ENCODE measurements around the gene SEPTIN5. TPM values are rescaled to one million over a fixed set of nuclear protein-coding genes. Genes with fewer than 3 reads are reported as not detected.

SEPTIN5 gene
- polyA plus RNA-seq, 1 experiment: 13.1 TPM

DNA sequence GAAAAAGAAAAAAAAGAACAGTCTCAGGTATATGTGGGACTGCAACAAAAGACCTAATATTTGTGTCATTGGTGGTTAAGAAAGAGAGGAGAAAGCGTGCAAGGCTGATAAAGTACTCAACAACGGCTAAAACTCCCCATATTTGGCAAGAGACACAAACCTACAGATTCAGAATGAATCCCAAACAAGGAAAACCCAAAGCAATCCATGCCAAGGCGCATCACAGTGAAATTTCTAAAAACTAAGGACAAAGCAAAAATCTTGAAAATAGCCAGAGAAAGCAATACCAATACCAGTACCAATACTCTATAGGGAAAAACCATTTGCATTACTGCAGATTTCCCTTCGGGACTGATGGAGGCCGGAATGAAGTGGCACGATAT, 32.4 kb upstream of the SEPTIN5 start:
- ChIA-PET POLR2A (no interaction called here), CTCF (no interaction called here)
- H3K4me3 ChIP-seq (ENCODE audit: low read depth, low read length): no peak overlapping the region
- TF ChIP-seq CTCF (IDR thresholded peaks at IDR 0.05; ENCODE audit: low read depth, low read length): no peak
- H3K9me3 ChIP-seq (ENCODE audit: control insufficient read depth, insufficient read depth, low read length): no peaks in the 10 kb centered on the region; the same call in 1 of the 2 replicates
- no peak overlapping the region for H3K27ac ChIP-seq (ENCODE audit: low read depth, low read length)
- DNase-seq (ENCODE audit: low read depth, low spot score): no peak
- H3K27me3 ChIP-seq (ENCODE audit: control insufficient read depth, insufficient read depth, low read length): peaks cover 16% of the 10 kb centered on the region

GRCh38 chr22:19686946-19687345, 27.4 kb upstream of the SEPTIN5 start:
- POLR2A ChIA-PET: no interaction called here
- H3K27me3 ChIP-seq (ENCODE audit: control insufficient read depth, insufficient read depth, low read length): peaks cover 25% of the 10 kb centered on the region
- H3K27ac ChIP-seq (ENCODE audit: low read depth, low read length): no peak overlapping the region
- no peak for TF ChIP-seq CTCF (IDR thresholded peaks at IDR 0.05; ENCODE audit: low read depth, low read length)
- DNase-seq (ENCODE audit: low read depth, low spot score): no peak
- H3K4me3 ChIP-seq (ENCODE audit: low read depth, low read length): no peak overlapping the region
- H3K9me3 ChIP-seq (ENCODE audit: control insufficient read depth, insufficient read depth, low read length): no peaks in the 10 kb centered on the region; the same call in 1 of the 2 replicates
- CTCF ChIA-PET: no interaction called here

- ChIA-PET CTCF (interaction anchor here (0.6 kb wide), 1 partner anchor 387 kb away, joined by 3 read pairs; no protein-coding TSS in a partner anchor), POLR2A (no interaction called here)
- DNase-seq (ENCODE audit: low read depth, low spot score): no peak
- no peak for TF ChIP-seq CTCF (IDR thresholded peaks at IDR 0.05; ENCODE audit: low read depth, low read length)
- Histone ChIP-seq H3K9me3 (ENCODE audit: control insufficient read depth, insufficient read depth, low read length) (no peaks in the 10 kb centered on the region; the same call in 1 of the 2 replicates), H3K27ac (ENCODE audit: low read depth, low read length) (no peak overlapping the region), H3K4me3 (ENCODE audit: low read depth, low read length) (no peak overlapping the region), H3K27me3 (ENCODE audit: control insufficient read depth, insufficient read depth, low read length) (peaks cover 25% of the 10 kb centered on the region)
These were observed 26.6 kb upstream of the SEPTIN5 start for GRCh38 chr22:19687561-19688300.

DNA sequence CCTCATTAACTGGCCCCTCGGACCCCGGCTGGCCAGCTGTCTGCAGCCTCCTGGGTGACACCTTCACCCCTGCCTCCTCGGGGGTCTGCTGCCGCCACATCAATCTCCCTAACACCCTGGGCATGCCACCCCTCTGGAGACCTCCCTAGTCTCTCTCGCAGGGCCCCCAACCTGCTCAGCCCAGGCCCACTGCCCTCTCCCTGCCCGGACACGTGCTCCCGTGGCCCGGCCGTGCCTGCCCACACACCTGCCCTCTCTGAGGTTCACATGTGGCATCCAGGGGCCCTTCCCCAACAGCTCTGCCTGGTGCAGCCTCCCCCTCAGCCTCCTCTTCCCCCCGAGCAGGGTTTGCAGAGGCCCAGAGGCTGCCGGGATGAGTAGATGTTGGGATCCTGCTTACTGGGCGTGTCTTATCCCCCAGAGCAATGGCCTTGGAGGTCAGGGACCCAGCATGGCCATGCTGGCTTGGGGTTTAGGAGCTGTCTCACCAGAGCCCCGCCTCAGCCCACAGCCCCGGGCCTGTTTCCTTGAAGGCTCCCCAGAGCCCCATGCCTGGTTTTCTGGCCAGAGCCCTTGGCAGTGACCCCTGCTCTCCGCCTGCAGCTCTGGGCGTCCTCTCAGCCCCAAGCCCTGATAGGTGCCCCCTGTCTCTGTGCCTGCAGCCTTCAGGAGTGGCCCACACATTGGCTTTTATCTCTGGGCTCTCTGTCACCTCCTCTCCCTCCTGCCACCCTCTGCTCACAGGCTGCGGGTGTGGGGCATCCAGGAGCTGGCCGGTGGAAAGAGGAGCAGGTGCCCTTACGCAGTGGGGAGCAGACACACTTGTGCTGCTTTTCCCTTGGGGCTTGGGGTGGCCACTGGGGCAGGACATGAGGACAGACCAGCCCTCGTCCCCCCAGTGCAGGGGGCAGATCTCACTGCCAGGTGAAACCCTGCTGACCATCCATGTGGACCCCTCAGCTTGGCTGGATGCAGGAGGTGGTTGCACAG, 25.7 kb upstream of the SEPTIN5 start:
- DNase-seq (ENCODE audit: low read depth, low spot score): no peak
- ChIA-PET POLR2A (no interaction called here), CTCF (interaction anchor here (1.2 kb wide), 1 partner anchor 9 kb away, joined by 3 read pairs; no protein-coding TSS in a partner anchor)
- no peaks in the 10 kb centered on the region; the same call in 1 of the 2 replicates for H3K9me3 ChIP-seq (ENCODE audit: control insufficient read depth, insufficient read depth, low read length)
- no peak for TF ChIP-seq CTCF (IDR thresholded peaks at IDR 0.05; ENCODE audit: low read depth, low read length)
- no peak overlapping the region for H3K27ac ChIP-seq (ENCODE audit: low read depth, low read length)
- no peak overlapping the region for H3K4me3 ChIP-seq (ENCODE audit: low read depth, low read length)
- H3K27me3 ChIP-seq (ENCODE audit: control insufficient read depth, insufficient read depth, low read length): peaks cover 25% of the 10 kb centered on the region

All from AG04450 (cell line).